Measurements from ENCODE around the gene PATJ.

The PATJ gene

GRCh38 chr1:61981870-61982660 lies 239.8 kb downstream of the PATJ start:
- no peak for DNase-seq (ENCODE audit: low spot score)

GRCh38 chr1:61983236-61983635 lies 241.0 kb downstream of the PATJ start:
- DNase-seq (ENCODE audit: low spot score), result no peak

- no peak for DNase-seq (ENCODE audit: low spot score)
These were observed 250.0 kb downstream of the PATJ start for GRCh38 chr1:61992257-61992656.

DNA sequence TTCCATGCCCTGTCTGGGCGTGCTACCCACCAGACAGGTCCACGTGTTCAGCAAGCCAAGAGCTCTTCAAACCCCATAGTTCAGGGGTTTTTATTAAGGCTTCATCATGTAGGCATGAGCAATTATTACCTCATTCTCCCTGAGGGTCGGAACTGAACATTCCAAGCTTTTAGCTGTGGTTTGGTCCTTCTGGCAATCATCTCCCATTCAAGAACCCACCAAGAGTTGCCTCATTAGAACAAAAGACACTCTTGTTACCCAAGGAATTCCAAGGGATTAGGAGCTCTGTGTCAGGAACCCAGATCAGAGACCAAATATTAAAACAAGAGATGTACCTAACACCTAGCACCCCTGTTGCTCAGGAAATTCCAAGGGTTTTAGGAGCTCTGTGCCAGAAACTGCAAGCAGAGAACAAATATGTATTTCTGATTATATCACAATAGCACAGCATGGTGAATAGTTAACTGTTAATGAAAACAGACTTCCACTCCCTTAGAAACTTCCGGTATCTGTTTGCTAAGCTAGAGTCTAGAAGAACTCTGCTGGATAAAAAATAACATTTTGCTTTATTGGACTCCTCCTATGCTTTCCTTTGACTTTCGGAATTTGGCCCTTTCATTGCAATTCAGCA lies 251.2 kb downstream of the PATJ start:
- no peak for DNase-seq (ENCODE audit: low spot score)

- DNase-seq (ENCODE audit: low spot score), result no peak
These were observed 253.4 kb downstream of the PATJ start for GRCh38 chr1:61995641-61996040.

DNA sequence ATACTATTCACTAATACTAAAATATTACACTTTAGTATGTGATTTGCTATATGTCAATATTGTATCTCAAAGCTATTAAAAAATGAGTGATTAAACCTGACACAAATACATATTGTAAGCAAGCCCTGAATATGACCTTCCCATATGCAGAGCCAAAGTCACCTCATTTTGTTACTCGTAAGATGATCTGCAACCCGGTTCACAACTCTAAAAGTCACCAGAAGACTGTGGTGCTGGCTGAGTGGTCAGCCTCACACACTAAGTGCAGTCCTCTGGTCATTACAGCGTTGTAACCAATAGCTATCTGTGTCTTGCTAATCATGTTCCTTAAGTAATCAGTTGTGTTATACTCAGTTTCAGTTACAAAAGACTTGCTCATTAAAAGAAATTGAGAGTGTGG lies 254.8 kb downstream of the PATJ start:
- no peak for DNase-seq (ENCODE audit: low spot score)

- DNase-seq (ENCODE audit: low spot score), result no peak
These were observed 261.5 kb downstream of the PATJ start for GRCh38 chr1:62003777-62004176.

- DNase-seq (ENCODE audit: low spot score), result no peak
These were observed 264.4 kb downstream of the PATJ start for GRCh38 chr1:62006690-62007089.

GRCh38 chr1:62011006-62011405 lies 268.7 kb downstream of the PATJ start:
- DNase-seq (ENCODE audit: low spot score), result no peak

DNA sequence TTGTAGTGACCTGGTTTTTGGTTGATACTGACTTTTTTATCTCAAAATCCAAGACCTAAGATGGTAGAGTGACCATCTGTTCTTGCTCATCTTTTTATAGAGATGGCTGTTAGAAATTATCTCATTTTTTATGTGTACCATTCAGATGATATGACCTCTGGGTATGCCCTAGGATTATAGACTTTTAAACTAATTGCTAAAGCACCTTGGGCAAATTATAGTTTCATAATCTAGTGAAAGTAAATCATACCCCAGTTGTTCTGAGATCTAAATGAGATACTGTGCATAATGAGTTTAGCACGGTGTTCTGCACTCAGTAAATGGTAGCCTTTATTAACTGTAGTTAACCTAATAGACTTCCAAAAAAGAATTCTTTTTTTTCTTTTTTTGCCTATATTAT lies 269.8 kb downstream of the PATJ start:
- no peak for DNase-seq (ENCODE audit: low spot score)

DNA sequence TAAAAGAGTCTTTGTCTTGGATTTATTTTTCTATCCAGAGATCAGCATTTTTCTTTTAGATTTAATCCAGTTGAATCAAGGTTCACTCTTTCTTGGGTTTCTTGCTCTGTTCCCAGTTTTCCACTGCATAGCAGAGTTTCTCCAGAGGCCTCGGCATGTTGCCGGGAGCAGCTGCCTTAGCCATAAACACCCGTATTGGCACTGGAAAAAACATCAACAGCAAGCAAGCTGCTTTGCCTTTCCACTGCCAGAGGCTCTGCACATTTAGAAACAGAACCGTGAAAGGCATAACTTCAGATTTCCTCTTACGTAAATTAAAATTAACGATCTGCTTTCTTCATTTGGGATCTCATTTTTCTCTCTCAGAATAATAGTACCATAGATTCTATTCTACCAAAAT lies 270.6 kb downstream of the PATJ start:
- no peak for DNase-seq (ENCODE audit: low spot score)

DNA sequence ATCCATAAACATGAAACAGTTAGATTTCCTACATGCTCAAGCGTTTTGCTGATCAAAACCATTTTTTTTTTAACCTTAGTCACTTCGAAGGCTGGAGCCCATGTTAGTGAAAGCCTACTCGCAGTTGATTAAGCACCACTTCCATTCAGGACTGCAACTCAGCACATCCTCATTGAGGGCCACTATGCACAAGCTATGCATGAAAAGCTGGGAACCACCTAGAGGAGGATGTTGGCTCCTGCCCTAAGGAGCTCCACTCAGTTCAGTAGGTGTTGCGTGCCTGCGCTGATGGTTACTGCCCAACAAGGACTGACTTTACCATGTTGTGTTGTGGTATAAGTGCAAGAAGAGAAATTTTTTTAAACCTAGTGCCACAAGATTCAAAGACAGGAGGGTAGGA lies 271.0 kb downstream of the PATJ start:
- no peak for DNase-seq (ENCODE audit: low spot score)

DNA sequence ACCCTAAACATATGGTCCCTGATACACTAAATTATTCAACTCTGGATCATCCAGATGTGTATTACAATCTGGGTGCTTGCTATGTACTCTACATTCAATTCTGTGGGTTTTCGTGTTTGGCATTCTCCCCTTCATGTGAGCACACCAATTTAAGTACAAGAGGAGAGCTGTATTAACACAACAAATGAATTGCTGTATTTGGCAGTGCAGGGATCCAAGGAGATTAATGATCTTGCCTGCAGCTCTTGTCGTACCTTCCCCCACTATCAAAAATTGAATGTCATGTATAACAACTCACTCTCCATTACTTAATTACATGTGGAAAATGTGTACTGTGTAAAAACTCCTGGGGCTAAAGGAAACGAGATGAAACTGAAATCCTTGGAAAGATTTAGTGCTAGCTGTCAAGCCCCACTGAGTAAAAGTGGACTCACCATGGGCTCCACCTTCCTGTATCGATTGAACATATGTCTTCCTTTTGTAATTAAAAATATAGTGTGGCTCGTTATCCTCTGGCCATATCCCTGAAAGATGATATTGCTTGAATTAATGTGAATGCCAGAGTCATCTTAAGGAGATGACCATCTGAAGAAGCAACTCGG lies 280.2 kb downstream of the PATJ start:
- DNase-seq (ENCODE audit: low spot score), result no peak

DNA sequence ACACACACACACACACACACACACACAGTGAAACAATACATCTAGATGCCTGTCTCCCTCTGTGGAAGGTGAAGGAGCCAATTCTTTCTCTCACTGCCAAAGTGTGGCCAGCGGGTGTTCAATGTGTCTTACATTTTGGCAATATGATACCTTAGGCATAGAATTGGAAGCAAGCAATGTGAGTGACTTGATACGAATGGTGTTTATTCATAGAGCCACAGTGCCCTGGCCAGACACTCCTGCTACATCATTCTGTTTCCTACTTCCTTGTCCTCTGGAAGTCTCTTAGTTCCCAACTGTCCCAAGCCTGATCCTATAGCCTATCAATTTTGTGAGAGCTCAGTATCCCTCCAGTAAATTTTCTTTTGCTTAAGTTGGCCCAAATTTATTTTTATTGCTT lies 282.4 kb downstream of the PATJ start:
- DNase-seq (ENCODE audit: low spot score), result no peak

- no peak for DNase-seq (ENCODE audit: low spot score)
These were observed 282.9 kb downstream of the PATJ start for GRCh38 chr1:62025154-62025553.

- no peak for DNase-seq (ENCODE audit: low spot score)
These were observed 283.6 kb downstream of the PATJ start for GRCh38 chr1:62025892-62026291.

DNA sequence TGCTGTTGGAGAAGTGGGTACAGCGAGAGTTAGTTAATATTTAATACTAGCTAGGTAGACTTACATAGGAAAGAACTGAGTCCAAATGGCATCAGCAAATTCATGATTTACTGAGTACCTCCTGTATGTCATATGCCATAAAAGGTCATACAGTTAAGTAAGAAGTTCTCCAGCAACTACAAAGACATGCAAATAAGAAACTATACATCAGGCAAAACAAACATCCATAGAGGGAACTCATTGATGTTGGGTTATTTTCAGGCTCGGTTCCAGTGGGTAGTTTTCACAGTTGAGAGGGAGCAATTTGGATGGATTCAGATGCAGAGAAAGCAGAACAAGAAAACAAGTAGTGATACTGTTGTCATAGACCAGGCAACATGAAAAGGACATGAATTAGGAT lies 287.4 kb downstream of the PATJ start:
- no peak for DNase-seq (ENCODE audit: low spot score)

GRCh38 chr1:62034790-62035189 lies 292.5 kb downstream of the PATJ start:
- DNase-seq (ENCODE audit: low spot score), result no peak

GRCh38 chr1:62037274-62037673 lies 295.0 kb downstream of the PATJ start:
- no peak for DNase-seq (ENCODE audit: low spot score)

DNA sequence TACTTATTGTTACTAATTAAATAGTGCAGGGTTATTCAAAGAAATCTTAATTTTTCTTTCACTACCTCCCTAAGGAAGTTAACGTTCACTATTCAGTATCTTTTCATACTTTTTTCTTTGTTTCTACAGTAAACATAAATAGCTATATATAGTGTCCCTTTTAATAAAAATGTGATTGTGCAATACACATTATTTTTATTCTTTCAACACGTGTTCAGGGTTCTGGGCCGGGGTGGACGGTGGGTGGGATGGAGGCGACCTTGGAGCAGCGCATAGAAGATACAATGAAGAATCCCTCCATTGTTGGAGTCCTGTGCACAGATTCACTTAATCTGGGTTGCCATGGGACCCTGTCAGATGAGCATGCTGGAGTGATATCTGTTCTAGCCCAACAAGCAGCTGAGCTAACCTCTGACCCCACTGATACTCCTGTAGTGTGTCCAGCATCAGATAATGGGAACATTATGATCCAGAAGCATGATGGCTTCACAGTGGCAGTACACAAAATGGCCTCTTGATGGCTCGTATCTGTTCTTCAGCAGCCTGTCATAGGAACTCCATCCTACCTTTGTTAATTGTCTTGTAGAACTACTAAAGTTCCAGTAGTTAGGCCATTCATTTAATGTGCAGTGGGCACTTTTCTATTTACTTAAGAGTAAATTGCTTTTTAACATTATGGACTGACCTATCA lies 296.5 kb downstream of the PATJ start:
- no peak for DNase-seq (ENCODE audit: low spot score)

DNA sequence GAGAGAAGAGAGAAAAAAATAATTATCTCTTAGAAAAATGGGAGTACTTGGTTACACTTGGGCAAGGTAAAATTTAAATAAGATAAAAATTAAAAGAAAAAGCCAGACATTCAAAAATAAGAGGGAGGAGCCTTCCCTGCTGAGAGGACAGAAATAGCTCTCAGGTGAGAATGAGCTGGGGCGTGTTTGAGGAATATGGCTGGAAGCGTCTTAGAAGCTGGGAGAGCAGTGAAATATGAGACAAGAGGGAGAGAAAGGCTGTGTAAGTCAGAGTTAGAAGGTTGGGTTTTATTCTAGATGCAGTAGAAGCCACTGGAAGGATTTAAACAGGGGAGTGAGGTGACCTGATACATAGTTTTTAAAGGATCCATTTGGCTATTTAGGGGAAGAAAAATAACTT lies 298.2 kb downstream of the PATJ start:
- DNase-seq (ENCODE audit: low spot score), result no peak

- DNase-seq (ENCODE audit: low spot score), result no peak
These were observed 298.7 kb downstream of the PATJ start for GRCh38 chr1:62040973-62041372.

DNA sequence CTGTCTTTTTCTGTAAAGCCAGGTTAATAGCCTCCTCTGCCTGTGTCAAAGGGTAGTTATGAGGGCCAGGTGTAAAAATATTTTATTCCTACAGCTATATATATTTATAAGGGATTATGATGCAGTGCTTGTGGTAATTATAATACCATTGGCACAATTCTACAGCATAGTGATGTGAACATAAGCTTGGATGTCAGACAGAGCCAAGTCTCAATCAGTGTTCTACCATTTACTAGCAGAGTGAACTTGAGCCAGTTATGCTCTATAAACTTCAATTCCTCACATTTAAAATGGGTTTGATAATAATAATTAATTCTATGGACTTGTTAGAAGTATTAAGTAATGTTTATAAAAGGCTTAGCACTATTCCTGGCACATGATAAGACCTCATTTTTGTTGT lies 300.9 kb downstream of the PATJ start:
- no peak for DNase-seq (ENCODE audit: low spot score)
